ENCODE measurements around the gene NPIPA3. TPM values are rescaled to one million over a fixed set of nuclear protein-coding genes. Genes with fewer than 3 reads are reported as not detected.

Gene NPIPA3
- polyA plus RNA-seq, 1 donor from 2014 or later: 3.3 TPM

GRCh38 chr16:14668556-14669223 lies 34.5 kb upstream of the NPIPA3 start:
- H3F3A ChIP-seq (ENCODE audit: insufficient read depth, low read length, poor library complexity, severe bottlenecking): no peaks in the 10 kb centered on the region
- no peak overlapping the region for H3K27ac ChIP-seq (ENCODE audit: low read length)
- no peaks in the 10 kb centered on the region for H3K9me2 ChIP-seq (ENCODE audit: insufficient read depth, low read length)
- no peaks in the 10 kb centered on the region for H3K79me2 ChIP-seq (replicated peaks; ENCODE audit: insufficient read depth, low read length)
- H3K4me3 ChIP-seq (ENCODE audit: low read length): no peak overlapping the region
- H4K20me1 ChIP-seq (ENCODE audit: insufficient read depth): no peaks in the 10 kb centered on the region
- H3K4me2 ChIP-seq (ENCODE audit: low read length): no peak overlapping the region
- H3K9me3 ChIP-seq (ENCODE audit: low read length): no peaks in the 10 kb centered on the region
- H3K27me3 ChIP-seq (ENCODE audit: insufficient read depth, low read depth, low read length): no peaks in the 10 kb centered on the region
- TF ChIP-seq EZH2 (IDR thresholded peaks at IDR 0.05; ENCODE audit: borderline replicate concordance, insufficient read depth, low read length, poor library complexity, severe bottlenecking) (no peak), POLR2AphosphoS5 (IDR thresholded peaks at IDR 0.05) (no peak)
- H3K9ac ChIP-seq (ENCODE audit: low read length): no peak overlapping the region
- H3K36me3 ChIP-seq (ENCODE audit: insufficient read depth, low read length): no peaks in the 10 kb centered on the region
- H2AFZ ChIP-seq (ENCODE audit: low read depth, low read length): no peak overlapping the region

GRCh38 chr16:14669776-14670175 lies 33.4 kb upstream of the NPIPA3 start:
- H3K4me3 ChIP-seq (ENCODE audit: low read length): no peak overlapping the region
- no peaks in the 10 kb centered on the region for H3K9me2 ChIP-seq (ENCODE audit: insufficient read depth, low read length)
- H3K79me2 ChIP-seq (replicated peaks; ENCODE audit: insufficient read depth, low read length): no peaks in the 10 kb centered on the region

GRCh38 chr16:14672403-14672971 lies 30.7 kb upstream of the NPIPA3 start:
- no peaks in the 10 kb centered on the region for H3K9me2 ChIP-seq (ENCODE audit: insufficient read depth, low read length)
- no peak overlapping the region for H3K27ac ChIP-seq (ENCODE audit: low read length)

More at GRCh38 chr16:14669776-14670175, 33.4 kb upstream of the NPIPA3 start:
- H3K9ac ChIP-seq (ENCODE audit: low read length): no peak overlapping the region
- H3K27ac ChIP-seq (ENCODE audit: low read length): no peak overlapping the region
- H3K36me3 ChIP-seq (ENCODE audit: insufficient read depth, low read length): no peaks in the 10 kb centered on the region
- no peaks in the 10 kb centered on the region for H4K20me1 ChIP-seq (ENCODE audit: insufficient read depth)
- H2AFZ ChIP-seq (ENCODE audit: low read depth, low read length): no peak overlapping the region
- no peaks in the 10 kb centered on the region for H3K9me3 ChIP-seq (ENCODE audit: low read length)
- H3K4me2 ChIP-seq (ENCODE audit: low read length): no peak overlapping the region
- H3F3A ChIP-seq (ENCODE audit: insufficient read depth, low read length, poor library complexity, severe bottlenecking): no peaks in the 10 kb centered on the region
- no peak for TF ChIP-seq REST (IDR thresholded peaks at IDR 0.05; ENCODE audit: borderline replicate concordance)
- no peak for TF ChIP-seq EP300 (conservative IDR thresholded peaks at IDR 0.05; ENCODE audit: poor library complexity, severe bottlenecking)
- TF ChIP-seq MXI1 (conservative IDR thresholded peaks at IDR 0.05; ENCODE audit: poor library complexity, severe bottlenecking): no peak
- TF ChIP-seq EZH2 (IDR thresholded peaks at IDR 0.05; ENCODE audit: borderline replicate concordance, insufficient read depth, low read length, poor library complexity, severe bottlenecking): no peak
- no peak for TF ChIP-seq RAD21 (conservative IDR thresholded peaks at IDR 0.05)
- no peak for TF ChIP-seq SMC3 (conservative IDR thresholded peaks at IDR 0.05; ENCODE audit: poor library complexity)
- H3K27me3 ChIP-seq (ENCODE audit: insufficient read depth, low read depth, low read length): no peaks in the 10 kb centered on the region

More at GRCh38 chr16:14672403-14672971, 30.7 kb upstream of the NPIPA3 start:
- Histone ChIP-seq H4K20me1 (ENCODE audit: insufficient read depth) (no peaks in the 10 kb centered on the region), H3K27me3 (ENCODE audit: insufficient read depth, low read depth, low read length) (no peaks in the 10 kb centered on the region), H3F3A (ENCODE audit: insufficient read depth, low read length, poor library complexity, severe bottlenecking) (no peaks in the 10 kb centered on the region), H3K9ac (ENCODE audit: low read length) (no peak overlapping the region), H3K36me3 (ENCODE audit: insufficient read depth, low read length) (no peaks in the 10 kb centered on the region), H3K79me2 (replicated peaks; ENCODE audit: insufficient read depth, low read length) (no peaks in the 10 kb centered on the region), H3K4me3 (ENCODE audit: low read length) (no peak overlapping the region), H3K9me3 (ENCODE audit: low read length) (no peaks in the 10 kb centered on the region), H2AFZ (ENCODE audit: low read depth, low read length) (no peak overlapping the region), H3K4me2 (ENCODE audit: low read length) (no peak overlapping the region)
- TF ChIP-seq EP300 (conservative IDR thresholded peaks at IDR 0.05; ENCODE audit: poor library complexity, severe bottlenecking) (no peak), POLR2AphosphoS5 (IDR thresholded peaks at IDR 0.05) (no peak), TAF1 (IDR thresholded peaks at IDR 0.05; ENCODE audit: low read depth) (no peak)

Data from neural cell (in vitro differentiated cells).